Vagina (tissue), 2 donors: ENCODE data around the gene LRMDA.

Experiments
- POLR2A ChIP-seq, 2 donors: fragments of 450-650 bp; IDR thresholded peaks; one replicate each; pipeline ENCODE4 v1.6.1; 2017; ENCODE audit warnings: antibody characterized with exemption in 2 of 2, mild to moderate bottlenecking in 2 of 2, moderate library complexity in 2 of 2
- TF ChIP-seq, protein P1 (sequence below), 3 experiments: fragments of 450-650 bp in 2 of 3; fragments of 200-600 bp in 1 of 3; sonication (generic) in 1 of 3; IDR thresholded peaks; one replicate each; pipeline ENCODE4 v1.5.1; 2017 to 2019; ENCODE audit warnings: antibody characterized with exemption in 3 of 3, mild to moderate bottlenecking in 2 of 3, moderate library complexity in 2 of 3

- TF ChIP-seq POLR2A (IDR thresholded peaks at IDR 0.05), result no peak
- TF ChIP-seq, protein P1, sequence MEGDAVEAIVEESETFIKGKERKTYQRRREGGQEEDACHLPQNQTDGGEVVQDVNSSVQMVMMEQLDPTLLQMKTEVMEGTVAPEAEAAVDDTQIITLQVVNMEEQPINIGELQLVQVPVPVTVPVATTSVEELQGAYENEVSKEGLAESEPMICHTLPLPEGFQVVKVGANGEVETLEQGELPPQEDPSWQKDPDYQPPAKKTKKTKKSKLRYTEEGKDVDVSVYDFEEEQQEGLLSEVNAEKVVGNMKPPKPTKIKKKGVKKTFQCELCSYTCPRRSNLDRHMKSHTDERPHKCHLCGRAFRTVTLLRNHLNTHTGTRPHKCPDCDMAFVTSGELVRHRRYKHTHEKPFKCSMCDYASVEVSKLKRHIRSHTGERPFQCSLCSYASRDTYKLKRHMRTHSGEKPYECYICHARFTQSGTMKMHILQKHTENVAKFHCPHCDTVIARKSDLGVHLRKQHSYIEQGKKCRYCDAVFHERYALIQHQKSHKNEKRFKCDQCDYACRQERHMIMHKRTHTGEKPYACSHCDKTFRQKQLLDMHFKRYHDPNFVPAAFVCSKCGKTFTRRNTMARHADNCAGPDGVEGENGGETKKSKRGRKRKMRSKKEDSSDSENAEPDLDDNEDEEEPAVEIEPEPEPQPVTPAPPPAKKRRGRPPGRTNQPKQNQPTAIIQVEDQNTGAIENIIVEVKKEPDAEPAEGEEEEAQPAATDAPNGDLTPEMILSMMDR (IDR thresholded peaks at IDR 0.05), result no peak
Measured at GRCh38 chr10:75466001-75466400, 34.6 kb downstream of the LRMDA start.
